HCT116 (cell line): ENCODE measurements around the gene FYCO1. TPM values are rescaled to one million over a fixed set of nuclear protein-coding genes. Genes with fewer than 3 reads are reported as not detected.

Experiments
- ATAC-seq: fragments of 200-7000 bp; cut with Tn5 transposase; 2 replicates; pipeline ENCODE4 v1.9.1; 2020; ENCODE audit warnings: mild to moderate bottlenecking, moderate library complexity
- BruUV-seq: library from RNA; stranded (reverse); fragments of 400-500 nt; replicated peaks from 2 replicates; lab custom pipeline; 2021; lab: Mats Ljungman, UMichigan
- CTCF ChIA-PET: fragments of 300-600 bp; sonication (Branson Sonifier 250); formaldehyde crosslinking; loops from one replicate; lab custom pipeline; 2021; ENCODE audit warnings: antibody characterized with exemption; lab: Charles Lee
- POLR2A ChIA-PET: fragments of 300-600, 350-600 bp; sonication (Branson Sonifier 250); formaldehyde crosslinking; loops from one replicate; lab custom pipeline; 2021; ENCODE audit warnings: antibody characterized with exemption; lab: Charles Lee
- RAD21 ChIA-PET, 2 experiments: fragments of 300-600 bp; sonication (Branson Sonifier 250); formaldehyde crosslinking; loops; one replicate each; lab custom pipeline; 2023; ENCODE audit warnings: low total read pairs in 2 of 2; ENCODE audit not compliant: uncharacterized antibody in 2 of 2, unreplicated experiment in 2 of 2, low non-redundant PET in 1 of 2; lab: Charles Lee
- DNase-seq: peaks from one replicate; pipeline ENCODE4 v3.0.0-alpha.2; 2010; ENCODE audit warnings: low read depth, low spot score
- H2AFZ ChIP-seq: fragments of 200-600 bp; shearing (Covaris generic), sonication (generic); 2 replicates; pipeline ENCODE4 v1.6.1; 2017; ENCODE audit warnings: low read depth, mixed run types, mixed read lengths, antibody characterized with exemption, low read length; ENCODE audit not compliant: poor library complexity, severe bottlenecking
- H3K27ac ChIP-seq: 2 replicates; pipeline ENCODE4 v1.5.1; 2012; ENCODE audit warnings: low read depth, low read length
- H3K27me3 ChIP-seq: fragments of 200-600 bp; sonication (generic); 2 replicates; pipeline ENCODE4 v1.6.1; 2016; ENCODE audit warnings: mixed run types, low read length, mixed read lengths; ENCODE audit not compliant: insufficient read depth
- H3K36me3 ChIP-seq, 2 experiments: fragments of 200-500 bp in 1 of 2; fragments of 200-600 bp in 1 of 2; sonication (Bioruptor generic) in 1 of 2; sonication (generic) in 1 of 2; 2 replicates each; pipeline versions ENCODE4 v1.5.1 to v1.6.1; 2014 to 2016; ENCODE audit warnings: low read length in 2 of 2, inconsistent platforms in 1 of 2, mixed read lengths in 1 of 2, mixed run types in 1 of 2; ENCODE audit not compliant: insufficient read depth in 2 of 2, control insufficient read depth in 1 of 2
- H3K4me1 ChIP-seq, 2 experiments: fragments of 200-600 bp in 1 of 2; sonication (generic) in 1 of 2; 2 replicates each; pipeline versions ENCODE4 v1.5.1 to v1.6.1; 2012 to 2017; ENCODE audit warnings: low read length in 2 of 2, inconsistent platforms in 1 of 2, mild to moderate bottlenecking in 1 of 2, mixed read lengths in 1 of 2, mixed run types in 1 of 2, moderate library complexity in 1 of 2; ENCODE audit not compliant: insufficient read depth in 2 of 2, control insufficient read depth in 1 of 2
- H3K4me2 ChIP-seq: fragments of 200-600 bp; sonication (generic); 2 replicates; pipeline ENCODE4 v1.6.1; 2017; ENCODE audit warnings: mixed run types, low read length, mixed read lengths
- H3K4me3 ChIP-seq, 2 experiments: fragments of 200-600 bp in 1 of 2; sonication (generic) in 1 of 2; replicated peaks in 1 of 2; 2 replicates each; pipeline ENCODE4 v1.5.1; 2011 to 2016; ENCODE audit warnings: low read length in 2 of 2, control low read depth in 1 of 2, low read depth in 1 of 2, mild to moderate bottlenecking in 1 of 2, mixed read lengths in 1 of 2, mixed run types in 1 of 2
- H3K79me2 ChIP-seq: fragments of 200-600 bp; sonication (generic); 2 replicates; pipeline ENCODE4 v1.6.1; 2017; ENCODE audit warnings: mild to moderate bottlenecking, mixed run types, low read length, moderate library complexity, mixed read lengths; ENCODE audit not compliant: insufficient read depth
- H3K9ac ChIP-seq: fragments of 200-600 bp; sonication (generic); 2 replicates; pipeline ENCODE4 v1.6.1; 2016; ENCODE audit warnings: low read length, mixed read lengths
- H3K9me2 ChIP-seq: fragments of 200-600 bp; sonication (generic), shearing (Covaris generic); 2 replicates; pipeline ENCODE4 v1.6.1; 2017; ENCODE audit warnings: mixed run types, mild to moderate bottlenecking, moderate library complexity; ENCODE audit not compliant: insufficient read depth
- H3K9me3 ChIP-seq, 2 experiments: fragments of 200-500 bp in 1 of 2; fragments of 200-600 bp in 1 of 2; sonication (Bioruptor generic) in 1 of 2; sonication (generic) in 1 of 2; 2 replicates each; pipeline ENCODE4 v1.6.1; 2014 to 2017; ENCODE audit warnings: low read length in 2 of 2, mixed read lengths in 2 of 2, inconsistent platforms in 1 of 2, low read depth in 1 of 2, mild to moderate bottlenecking in 1 of 2, mixed run types in 1 of 2, moderate library complexity in 1 of 2; ENCODE audit not compliant: control insufficient read depth in 1 of 2, insufficient read depth in 1 of 2
- H4K20me1 ChIP-seq: fragments of 200-600 bp; sonication (generic), shearing (Covaris generic); 2 replicates; pipeline ENCODE4 v1.6.1; 2017; ENCODE audit warnings: mixed run types, mild to moderate bottlenecking, moderate library complexity; ENCODE audit not compliant: insufficient read depth
- FOSL1 ChIP-seq: IDR thresholded peaks from 2 replicates; pipeline ENCODE4 v1.6.1; 2012; ENCODE audit warnings: low read depth
- JUND ChIP-seq: IDR thresholded peaks from 2 replicates; pipeline ENCODE4 v1.6.1; 2012
- POLR2A ChIP-seq: IDR thresholded peaks from 2 replicates; pipeline ENCODE4 v1.7.0; 2011; ENCODE audit warnings: borderline replicate concordance; ENCODE audit not compliant: insufficient read depth, insufficient read length; ENCODE audit errors: extremely low read depth
- RAD21 ChIP-seq: IDR thresholded peaks from 2 replicates; pipeline ENCODE4 v1.6.1; 2012; ENCODE audit warnings: low read depth, mild to moderate bottlenecking
- REST ChIP-seq: IDR thresholded peaks from 2 replicates; pipeline ENCODE4 v1.6.1; 2012; ENCODE audit warnings: low read depth
- SIN3A ChIP-seq: IDR thresholded peaks from 2 replicates; pipeline ENCODE4 v1.6.1; 2012; ENCODE audit warnings: low read depth
- SP1 ChIP-seq: IDR thresholded peaks from 2 replicates; pipeline ENCODE4 v1.6.1; 2012; ENCODE audit warnings: low read depth
- SRF ChIP-seq: IDR thresholded peaks from 2 replicates; pipeline ENCODE4 v1.6.1; 2012; ENCODE audit warnings: low read depth
- YY1 ChIP-seq: IDR thresholded peaks from 2 replicates; pipeline ENCODE4 v1.6.1; 2011; ENCODE audit warnings: low read length, low read depth, moderate library complexity, mild to moderate bottlenecking; ENCODE audit not compliant: insufficient replicate concordance; ENCODE audit errors: extremely low read depth
- ZFX ChIP-seq: fragments of 450-650 bp; IDR thresholded peaks from 2 replicates; pipeline ENCODE4 v1.6.1; 2017
- ZNF274 ChIP-seq: fragments of 200-500 bp; sonication (Bioruptor generic); IDR thresholded peaks from 2 replicates; pipeline ENCODE4 v1.6.1; 2014; ENCODE audit warnings: mild to moderate bottlenecking, low read depth, low read length, inconsistent platforms
- intact Hi-C: fragments of 100-400 bp; cut with micrococcal nuclease; formaldehyde crosslinking; loops from 2 replicates; pipeline ENCODE4 v1.10.0; 2022
- total RNA-seq: library from RNA; stranded (reverse); gene quantifications from one replicate; pipeline ENCODE4 v1.2.1, GENCODE V29; 2021; ENCODE audit not compliant: unreplicated experiment
- TF ChIP-seq, protein P1 (sequence below), 3 experiments: fragments of 200-600 bp in 1 of 3; sonication (generic) in 1 of 3; IDR thresholded peaks in 2 of 3; conservative IDR thresholded peaks in 1 of 3; 2 replicates each; pipeline ENCODE4 v1.5.1; 2012 to 2017; ENCODE audit warnings: low read depth in 2 of 3, low read length in 2 of 3, antibody characterized with exemption in 1 of 3, borderline replicate concordance in 1 of 3, control low read depth in 1 of 3, mild to moderate bottlenecking in 1 of 3, mixed read lengths in 1 of 3, mixed run types in 1 of 3, moderate library complexity in 1 of 3; ENCODE audit not compliant: insufficient read depth in 1 of 3
- TF ChIP-seq, protein P2 (sequence below): IDR thresholded peaks from 2 replicates; pipeline ENCODE4 v1.6.1; 2011; ENCODE audit warnings: mild to moderate bottlenecking, low read length, moderate library complexity; ENCODE audit not compliant: insufficient replicate concordance; ENCODE audit errors: extremely low read depth

The FYCO1 gene
- total RNA-seq, 1 experiment from 2014 or later = 15.8 TPM

DNA sequence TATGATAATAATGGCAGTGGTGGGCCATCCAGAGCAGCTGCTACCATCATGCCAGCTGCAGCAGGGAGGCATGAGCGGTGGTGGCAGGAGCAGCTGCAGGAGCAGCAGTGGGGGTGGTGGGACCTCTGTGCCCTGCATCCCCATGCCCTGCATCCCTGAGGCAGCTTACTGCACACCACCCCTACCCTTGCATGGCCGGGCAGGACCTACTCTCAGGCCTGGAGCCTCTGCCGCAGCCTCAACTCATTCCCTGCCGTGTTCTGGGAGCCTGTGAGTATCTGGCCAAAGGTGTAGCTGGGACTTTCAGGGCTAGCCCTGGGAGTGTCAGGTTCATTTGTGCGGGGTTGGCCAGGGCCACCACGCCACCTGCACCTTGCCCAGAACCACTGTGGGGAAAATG is 35.0 kb upstream of the FYCO1 start:
- Histone ChIP-seq H3K4me2 (no peak overlapping the region), H3K79me2 (no peaks in the 10 kb centered on the region), H3K4me3 (no peak overlapping the region), H3K9me3 (peaks cover 8 to 9% of the 10 kb centered on the region in 2 experiments; a peak in 2 of 4 replicates), H3K9me2 (no peaks in the 10 kb centered on the region), H3K9ac (no peak overlapping the region), H3K36me3 (no peaks in the 10 kb centered on the region), H4K20me1 (no peaks in the 10 kb centered on the region), H3K27me3 (no peaks in the 10 kb centered on the region), H2AFZ (no peak overlapping the region), H3K4me1 (no peaks in the 10 kb centered on the region), H3K27ac (no peak overlapping the region)
- no peak for TF ChIP-seq FOSL1
- TF ChIP-seq POLR2A = no peak
- no peak for TF ChIP-seq ZNF274
- no peak for TF ChIP-seq SRF
- TF ChIP-seq JUND = no peak
- no peak for TF ChIP-seq RAD21
- TF ChIP-seq REST = no peak
- no peak for TF ChIP-seq SP1
- TF ChIP-seq, protein P1, sequence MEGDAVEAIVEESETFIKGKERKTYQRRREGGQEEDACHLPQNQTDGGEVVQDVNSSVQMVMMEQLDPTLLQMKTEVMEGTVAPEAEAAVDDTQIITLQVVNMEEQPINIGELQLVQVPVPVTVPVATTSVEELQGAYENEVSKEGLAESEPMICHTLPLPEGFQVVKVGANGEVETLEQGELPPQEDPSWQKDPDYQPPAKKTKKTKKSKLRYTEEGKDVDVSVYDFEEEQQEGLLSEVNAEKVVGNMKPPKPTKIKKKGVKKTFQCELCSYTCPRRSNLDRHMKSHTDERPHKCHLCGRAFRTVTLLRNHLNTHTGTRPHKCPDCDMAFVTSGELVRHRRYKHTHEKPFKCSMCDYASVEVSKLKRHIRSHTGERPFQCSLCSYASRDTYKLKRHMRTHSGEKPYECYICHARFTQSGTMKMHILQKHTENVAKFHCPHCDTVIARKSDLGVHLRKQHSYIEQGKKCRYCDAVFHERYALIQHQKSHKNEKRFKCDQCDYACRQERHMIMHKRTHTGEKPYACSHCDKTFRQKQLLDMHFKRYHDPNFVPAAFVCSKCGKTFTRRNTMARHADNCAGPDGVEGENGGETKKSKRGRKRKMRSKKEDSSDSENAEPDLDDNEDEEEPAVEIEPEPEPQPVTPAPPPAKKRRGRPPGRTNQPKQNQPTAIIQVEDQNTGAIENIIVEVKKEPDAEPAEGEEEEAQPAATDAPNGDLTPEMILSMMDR (IDR thresholded peaks at IDR 0.05 in 2 of 3, conservative IDR thresholded peaks at IDR 0.05 in 1 of 3; ENCODE audit: borderline replicate concordance in 1 of 3, insufficient read depth in 1 of 3, low read depth in 2 of 3, low read length in 2 of 3) = no peak
- TF ChIP-seq YY1 = no peak
- TF ChIP-seq, protein P2, sequence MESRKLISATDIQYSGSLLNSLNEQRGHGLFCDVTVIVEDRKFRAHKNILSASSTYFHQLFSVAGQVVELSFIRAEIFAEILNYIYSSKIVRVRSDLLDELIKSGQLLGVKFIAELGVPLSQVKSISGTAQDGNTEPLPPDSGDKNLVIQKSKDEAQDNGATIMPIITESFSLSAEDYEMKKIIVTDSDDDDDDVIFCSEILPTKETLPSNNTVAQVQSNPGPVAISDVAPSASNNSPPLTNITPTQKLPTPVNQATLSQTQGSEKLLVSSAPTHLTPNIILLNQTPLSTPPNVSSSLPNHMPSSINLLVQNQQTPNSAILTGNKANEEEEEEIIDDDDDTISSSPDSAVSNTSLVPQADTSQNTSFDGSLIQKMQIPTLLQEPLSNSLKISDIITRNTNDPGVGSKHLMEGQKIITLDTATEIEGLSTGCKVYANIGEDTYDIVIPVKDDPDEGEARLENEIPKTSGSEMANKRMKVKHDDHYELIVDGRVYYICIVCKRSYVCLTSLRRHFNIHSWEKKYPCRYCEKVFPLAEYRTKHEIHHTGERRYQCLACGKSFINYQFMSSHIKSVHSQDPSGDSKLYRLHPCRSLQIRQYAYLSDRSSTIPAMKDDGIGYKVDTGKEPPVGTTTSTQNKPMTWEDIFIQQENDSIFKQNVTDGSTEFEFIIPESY = no peak
- TF ChIP-seq ZFX = no peak
- TF ChIP-seq SIN3A = no peak
- DNase-seq (no peak), ATAC-seq (no peak)
- ChIA-PET CTCF (no interaction called here), RAD21 (no interaction called here), POLR2A (no interaction called here)
- intact Hi-C loops = no loop called here
- no TSS peak for BruUV-seq
